GM19372 (cell line): ENCODE data around the gene CNRIP1.

Source experiments
- ATAC-seq: cut with Tn5 transposase; IDR thresholded peaks from one replicate; pipeline ENCODE4 v1.9.1; 2021; ENCODE audit warnings: mild to moderate bottlenecking, low read depth, moderate library complexity; ENCODE audit not compliant: unreplicated experiment

CNRIP1 gene

DNA sequence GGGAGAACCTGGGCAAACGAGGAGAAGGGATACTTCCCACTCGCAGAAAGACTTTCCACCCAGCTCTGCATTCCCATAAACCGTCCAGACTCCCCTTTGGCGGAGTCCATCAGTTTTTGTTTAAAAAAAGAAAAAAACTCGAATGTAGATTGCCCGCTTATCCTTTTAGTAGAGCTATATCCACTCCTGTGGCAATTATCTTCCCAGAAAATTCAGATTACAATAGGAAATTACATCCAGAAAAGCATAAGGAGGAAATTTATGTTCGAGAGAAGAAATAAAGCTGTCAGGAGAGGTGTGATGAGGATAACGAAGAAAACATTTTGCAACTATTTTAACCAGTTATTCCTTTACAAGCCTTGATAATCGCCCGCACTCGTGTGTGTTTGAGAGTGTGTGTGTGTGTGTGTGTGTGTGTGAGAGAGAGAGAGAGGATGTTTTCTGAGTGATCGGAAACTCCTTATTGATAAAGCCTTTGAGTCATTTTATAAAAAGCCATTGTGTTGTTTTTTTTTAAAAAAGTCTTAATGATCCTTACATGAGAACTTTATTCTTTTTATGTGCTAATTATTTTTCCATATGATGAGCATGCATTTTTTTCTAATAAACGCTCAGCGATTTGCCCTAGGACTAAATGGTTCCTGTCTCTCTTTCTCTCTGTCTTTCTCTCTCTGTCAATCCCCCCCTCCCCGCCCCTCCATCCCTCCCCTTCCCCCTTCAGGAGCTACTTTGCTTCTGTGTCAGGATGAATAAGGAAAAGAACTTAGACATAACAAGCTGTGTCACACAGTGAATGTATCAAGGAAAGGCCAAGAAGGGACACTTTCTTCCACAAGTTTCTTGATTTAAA lies 66.3 kb downstream of the CNRIP1 start:
- no peak for ATAC-seq

DNA sequence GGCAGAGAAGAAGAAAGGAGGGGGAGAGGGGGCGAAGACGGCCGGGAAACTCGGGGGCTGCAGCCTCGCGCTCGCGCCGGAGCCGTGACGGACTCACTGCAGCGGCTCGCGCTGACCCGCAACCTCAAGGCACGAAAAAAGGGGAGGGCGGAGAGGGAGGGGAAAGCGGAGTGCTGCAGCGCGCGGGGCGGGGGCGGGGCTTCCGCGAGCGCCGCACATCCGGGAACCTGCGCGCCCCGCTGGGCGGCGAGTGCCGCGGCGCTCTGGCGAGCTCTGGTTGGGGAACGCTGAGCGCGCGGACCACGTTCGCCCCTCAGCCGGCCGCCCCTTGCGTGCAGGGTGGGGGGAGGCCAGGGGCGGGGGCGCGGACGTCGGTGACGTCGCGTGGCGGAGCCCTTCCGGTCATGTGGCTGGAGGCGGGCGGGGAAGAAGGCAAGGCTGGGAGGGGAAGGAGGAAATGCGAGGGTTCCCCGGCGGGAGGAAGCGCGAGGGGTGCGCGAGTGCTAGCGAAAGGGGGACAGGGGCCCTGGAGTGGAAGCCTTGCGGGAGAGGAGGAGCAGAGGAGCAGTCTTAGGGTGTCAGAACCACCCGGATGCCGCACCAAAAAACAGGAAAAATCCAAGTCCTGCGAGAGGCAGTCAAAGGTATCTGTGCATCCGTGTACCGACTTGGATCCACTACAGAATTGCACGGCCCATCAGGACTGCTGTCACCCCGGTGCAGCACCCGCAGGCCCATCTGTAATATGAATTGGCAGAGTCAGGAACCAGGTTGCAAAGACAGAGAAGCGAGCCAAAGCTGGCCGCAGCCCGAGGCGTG lies 67.1 kb downstream of the CNRIP1 start, which contains the start of gene PPP3R1:
TSS of gene PPP3R1 (minus strand) at position 133 of the 819 bp plus-strand sequence. CDS start 405 bp downstream, outside the sequence.
- ATAC-seq = peak; percentile 83

GRCh38 chr2:68251855-68252399 lies 67.8 kb downstream of the CNRIP1 start:
- ATAC-seq = peak; percentile 10

DNA sequence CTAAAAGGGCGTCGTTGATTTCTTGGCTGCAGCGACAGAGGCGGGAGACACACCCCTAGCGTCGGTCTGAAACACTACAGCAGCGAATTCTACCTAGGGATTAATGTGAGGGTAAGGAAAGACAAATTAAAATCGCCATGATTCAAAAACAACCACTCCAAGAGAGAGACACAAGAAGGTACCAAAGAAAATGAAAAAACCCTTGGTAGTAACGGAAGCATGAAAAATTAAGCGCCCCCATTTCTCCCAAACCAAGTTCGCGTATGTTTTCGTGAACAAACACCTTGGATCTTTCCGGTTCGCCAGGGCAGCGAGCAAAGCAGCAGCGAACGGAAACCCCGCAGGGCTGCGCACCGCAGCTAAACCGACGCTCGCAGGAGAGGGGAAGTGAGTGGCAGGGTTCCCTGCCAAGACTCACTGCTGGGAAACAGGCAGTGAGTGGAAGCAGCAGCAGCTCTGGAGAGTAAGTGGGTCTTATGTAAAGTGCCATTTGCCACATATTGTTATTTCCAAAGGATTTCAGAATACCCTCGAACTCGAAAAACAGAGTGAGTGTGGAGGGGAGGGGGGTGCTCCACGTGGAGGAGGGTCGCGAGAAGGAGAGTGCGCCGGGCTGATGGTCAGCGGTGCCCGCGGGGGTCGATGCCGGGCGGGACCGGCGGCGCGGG lies 68.4 kb downstream of the CNRIP1 start:
- peak; percentile 43 for ATAC-seq

GRCh38 chr2:68250652-68251186 lies 69.0 kb downstream of the CNRIP1 start:
- ATAC-seq = no peak

DNA sequence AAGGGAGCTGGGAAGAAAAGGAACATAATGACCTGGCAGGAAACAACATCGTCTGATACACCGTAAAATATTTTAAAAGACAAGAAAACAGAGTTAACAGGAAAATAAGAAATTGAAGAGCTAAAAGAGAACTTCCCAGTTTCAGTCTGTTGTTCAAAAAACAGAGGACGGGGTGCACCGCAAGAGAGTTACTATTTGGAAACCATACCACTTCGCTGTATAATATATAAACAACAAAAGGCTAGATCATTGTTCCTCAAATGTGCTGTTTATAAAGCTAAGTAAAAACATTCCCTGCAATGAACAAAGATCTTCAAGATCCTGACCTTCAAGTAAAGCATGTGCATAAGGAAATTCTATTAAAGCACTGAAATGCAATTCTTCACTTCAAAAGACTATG lies 69.6 kb downstream of the CNRIP1 start:
- ATAC-seq = no peak

GRCh38 chr2:68248806-68249205 lies 70.9 kb downstream of the CNRIP1 start:
- ATAC-seq = no peak

GRCh38 chr2:68248361-68248760 lies 71.4 kb downstream of the CNRIP1 start:
- ATAC-seq = no peak

- ATAC-seq = no peak
Measured at GRCh38 chr2:68246396-68246795, 73.4 kb downstream of the CNRIP1 start.

DNA sequence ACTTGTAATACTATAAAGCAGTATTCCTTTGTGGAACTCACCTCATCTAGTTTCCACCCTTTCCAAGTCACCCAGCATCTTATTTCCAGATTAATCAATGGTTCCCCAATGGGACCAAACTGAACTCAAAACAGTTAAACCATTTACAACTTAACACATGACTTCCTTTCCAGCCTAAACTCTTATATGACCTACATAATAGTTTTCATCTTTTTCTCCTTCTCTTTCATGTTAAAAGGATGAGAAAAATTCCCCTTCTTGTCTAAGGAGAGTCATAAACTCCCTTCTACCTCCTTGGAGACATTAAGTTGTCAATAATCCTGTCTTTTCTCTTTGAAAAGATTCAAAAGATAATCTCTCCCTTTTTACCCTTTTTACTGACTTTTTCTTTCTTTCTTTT lies 74.1 kb downstream of the CNRIP1 start:
- no peak for ATAC-seq

DNA sequence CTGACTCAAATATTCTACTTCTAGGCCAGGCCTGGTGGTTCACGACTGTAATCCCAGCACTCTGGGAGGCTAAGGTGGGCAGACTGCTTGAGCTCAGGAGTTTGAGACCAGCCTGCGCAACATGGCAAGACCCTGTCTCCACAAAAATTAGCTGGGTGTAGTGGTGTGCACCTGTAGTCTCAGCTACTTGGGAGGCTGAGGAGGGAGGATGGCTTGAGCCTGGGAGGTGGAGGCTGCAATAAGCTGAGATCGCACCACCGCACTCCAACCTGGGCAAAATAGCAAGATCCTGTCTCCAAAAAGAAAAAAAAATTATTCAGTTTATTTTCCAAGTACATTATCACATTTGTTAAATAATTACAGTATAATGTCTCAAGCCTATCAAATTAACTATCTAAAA lies 74.7 kb downstream of the CNRIP1 start:
- no peak for ATAC-seq

DNA sequence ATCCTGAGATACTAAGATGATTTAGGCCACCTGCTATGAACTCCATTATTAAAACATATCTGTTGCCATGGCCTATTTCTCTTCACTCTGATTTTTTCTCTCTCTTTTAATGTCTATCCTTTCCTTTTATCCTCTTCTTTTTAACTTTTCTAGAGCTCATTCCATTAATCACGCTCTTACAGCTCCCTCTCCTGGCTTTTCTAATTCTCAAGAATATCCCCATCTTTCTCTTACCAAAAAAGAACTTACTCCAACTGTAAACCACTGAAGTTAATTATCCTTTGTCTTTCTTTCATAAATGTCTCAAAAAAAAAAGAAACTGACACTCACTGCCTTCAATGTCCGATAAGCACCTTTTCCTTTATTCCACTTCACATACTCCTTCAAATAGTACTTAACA lies 75.3 kb downstream of the CNRIP1 start:
- ATAC-seq = no peak
